KOPT-K1 (cell line): ENCODE results near the gene NDUFB2.
"Not testable (repeated sequence)": the region's sequence is repeated elsewhere in the genome, so short reads cannot be mapped to it uniquely, and the experiment has no call there.

Experiments
- H3K27ac ChIP-seq: fragments of 200-600 bp; sonication (generic); 2 replicates; pipeline ENCODE4 v1.5.1; 2016; ENCODE audit warnings: antibody characterized with exemption, mild to moderate bottlenecking, low read depth, low read length; ENCODE audit not compliant: poor library complexity, severe bottlenecking
- H3K36me3 ChIP-seq: fragments of 200-600 bp; sonication (generic); 2 replicates; pipeline ENCODE4 v1.5.1; 2017; ENCODE audit warnings: antibody characterized with exemption, mild to moderate bottlenecking, low read length, moderate library complexity; ENCODE audit not compliant: insufficient read depth
- H3K9me3 ChIP-seq: fragments of 200-600 bp; sonication (generic); 2 replicates; pipeline ENCODE4 v1.5.1; 2017; ENCODE audit warnings: antibody characterized with exemption, low read length, mild to moderate bottlenecking; ENCODE audit not compliant: insufficient read depth, poor library complexity, severe bottlenecking

NDUFB2 gene

DNA sequence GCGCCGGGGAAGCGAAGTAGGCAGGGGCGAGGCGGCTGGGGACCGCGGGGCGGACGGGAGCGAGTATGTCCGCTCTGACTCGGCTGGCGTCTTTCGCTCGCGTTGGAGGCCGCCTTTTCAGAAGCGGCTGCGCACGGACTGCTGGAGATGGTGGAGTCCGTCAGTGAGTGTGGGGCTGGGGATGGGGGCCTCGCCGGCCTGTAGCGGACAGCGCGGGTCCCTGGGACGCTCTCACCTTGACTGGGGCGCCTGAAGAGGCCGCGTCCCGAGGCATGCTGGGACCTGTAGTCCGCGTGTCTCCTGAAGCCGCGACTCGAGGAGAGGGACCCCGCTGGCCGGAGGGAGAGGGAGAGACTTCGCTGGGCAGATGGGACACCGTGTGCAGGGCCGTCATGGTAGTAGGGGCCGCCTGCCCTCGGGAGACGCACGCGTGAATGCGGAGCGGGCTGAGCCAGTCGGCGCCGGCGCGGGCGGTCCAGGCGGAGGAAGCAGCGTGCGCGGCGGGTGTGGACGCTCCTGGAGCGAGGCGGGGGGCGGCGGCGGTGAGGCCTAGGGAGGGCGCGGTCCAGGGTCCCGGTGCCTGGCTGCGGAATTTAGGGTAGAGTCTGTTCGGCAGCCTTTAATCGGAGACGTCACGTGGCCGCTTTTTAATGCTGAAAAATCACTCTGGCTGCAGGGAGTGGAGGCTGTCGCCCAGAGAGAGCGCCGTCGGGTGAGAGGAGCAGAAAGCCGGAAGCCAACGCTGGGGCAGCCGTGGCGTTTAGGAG is at the start of gene NDUFB2:
TSS of gene NDUFB2 (plus strand) at position 29 of the 767 bp plus-strand sequence. CDS start at position 66, 37 bp downstream.
- no peaks in the 10 kb centered on the region for H3K9me3 ChIP-seq
- peaks cover 29% of the 10 kb centered on the region for H3K36me3 ChIP-seq
- H3K27ac ChIP-seq = peak within 1 kb of the TSS; percentile 77

DNA sequence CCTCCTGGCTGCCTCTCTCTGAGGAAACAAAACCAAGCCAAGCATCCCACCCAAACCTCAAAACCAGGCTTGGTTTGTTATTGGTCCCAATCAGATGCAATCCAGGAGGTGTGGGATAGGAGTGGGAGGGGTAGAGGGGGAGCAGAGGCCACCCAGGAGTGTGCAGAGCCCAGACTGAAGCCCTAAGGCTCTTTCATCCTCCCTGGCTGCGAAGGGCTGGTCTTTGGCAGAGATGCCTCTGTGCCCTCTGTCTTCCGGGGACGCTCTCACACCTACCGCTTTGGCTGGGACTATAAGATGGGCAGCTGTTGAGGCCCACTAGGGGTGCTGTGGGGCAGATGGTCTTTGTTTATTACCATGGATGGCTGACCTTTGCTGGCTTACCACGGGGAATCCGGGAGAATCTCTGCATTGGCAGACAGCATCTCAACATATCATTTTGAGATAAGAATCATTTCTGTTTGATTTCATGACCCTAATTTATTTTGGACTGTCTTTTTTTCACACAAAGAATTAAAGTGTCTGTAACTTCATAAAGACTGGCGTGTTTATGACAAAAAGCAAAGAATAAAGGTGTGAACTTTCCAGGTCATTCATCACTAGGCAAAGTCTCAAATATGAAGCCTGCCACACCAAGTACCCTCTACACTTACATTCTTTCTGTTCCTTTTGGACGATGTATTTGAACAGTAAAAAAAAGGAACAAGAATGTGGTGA is 49.4 kb upstream of the NDUFB2 start:
- Histone ChIP-seq H3K36me3 (no peaks in the 10 kb centered on the region), H3K9me3 (no peaks in the 10 kb centered on the region), H3K27ac (no peak overlapping the region)

DNA sequence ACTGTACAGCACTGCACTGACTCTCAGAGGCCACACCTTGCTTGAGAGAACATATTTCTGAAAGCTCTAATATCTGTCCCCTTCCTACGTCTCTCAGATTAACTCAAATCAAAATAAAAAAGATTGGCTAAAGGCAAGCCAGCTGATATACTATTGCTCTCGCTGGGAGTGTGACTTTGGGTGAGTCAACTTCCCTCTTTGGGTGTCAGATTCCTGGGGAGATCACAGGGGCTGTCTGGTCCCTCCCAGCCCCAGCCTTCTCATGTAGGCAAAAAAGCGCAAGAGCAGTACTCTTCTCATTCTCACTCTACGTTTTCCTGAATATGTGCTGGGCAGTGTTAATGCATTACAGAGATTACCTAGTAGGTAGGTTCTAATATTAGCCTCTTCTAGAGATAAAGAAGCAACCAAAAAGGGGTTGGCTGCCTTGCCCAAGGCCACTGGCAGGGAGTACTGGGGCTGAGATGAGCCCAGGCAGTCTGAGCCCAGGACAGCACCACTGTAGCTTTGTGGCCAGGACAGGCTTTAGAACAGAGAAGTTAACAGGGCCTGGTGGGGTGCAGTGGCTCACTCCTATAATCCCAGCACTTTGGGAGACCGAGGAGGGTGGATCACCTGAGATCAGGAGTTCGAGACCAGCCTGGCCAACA is 46.8 kb upstream of the NDUFB2 start:
- Histone ChIP-seq H3K36me3 (no peaks in the 10 kb centered on the region), H3K27ac (no peak overlapping the region), H3K9me3 (no peaks in the 10 kb centered on the region)

DNA sequence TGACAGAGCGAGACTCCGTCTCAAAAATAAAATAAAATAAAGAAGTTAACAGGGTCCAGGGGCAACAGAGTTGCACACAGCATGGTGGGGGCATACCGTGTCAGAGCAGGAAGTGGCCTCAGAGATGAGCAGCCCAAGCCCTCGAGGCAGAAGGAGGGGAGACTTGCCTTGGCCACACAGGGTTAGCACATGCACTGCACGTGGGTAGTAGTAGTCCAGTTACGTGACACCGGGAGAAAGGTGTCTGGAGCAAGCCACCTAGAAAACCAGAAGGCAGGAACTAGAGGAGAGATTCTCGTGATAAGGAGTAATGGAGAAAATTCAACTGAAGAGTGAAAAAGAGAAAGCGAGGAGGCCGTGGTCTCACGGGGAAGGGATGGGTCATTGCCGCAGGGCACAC is 46.1 kb upstream of the NDUFB2 start:
- Histone ChIP-seq H3K9me3 (no peaks in the 10 kb centered on the region), H3K27ac (no peak overlapping the region), H3K36me3 (no peaks in the 10 kb centered on the region)

DNA sequence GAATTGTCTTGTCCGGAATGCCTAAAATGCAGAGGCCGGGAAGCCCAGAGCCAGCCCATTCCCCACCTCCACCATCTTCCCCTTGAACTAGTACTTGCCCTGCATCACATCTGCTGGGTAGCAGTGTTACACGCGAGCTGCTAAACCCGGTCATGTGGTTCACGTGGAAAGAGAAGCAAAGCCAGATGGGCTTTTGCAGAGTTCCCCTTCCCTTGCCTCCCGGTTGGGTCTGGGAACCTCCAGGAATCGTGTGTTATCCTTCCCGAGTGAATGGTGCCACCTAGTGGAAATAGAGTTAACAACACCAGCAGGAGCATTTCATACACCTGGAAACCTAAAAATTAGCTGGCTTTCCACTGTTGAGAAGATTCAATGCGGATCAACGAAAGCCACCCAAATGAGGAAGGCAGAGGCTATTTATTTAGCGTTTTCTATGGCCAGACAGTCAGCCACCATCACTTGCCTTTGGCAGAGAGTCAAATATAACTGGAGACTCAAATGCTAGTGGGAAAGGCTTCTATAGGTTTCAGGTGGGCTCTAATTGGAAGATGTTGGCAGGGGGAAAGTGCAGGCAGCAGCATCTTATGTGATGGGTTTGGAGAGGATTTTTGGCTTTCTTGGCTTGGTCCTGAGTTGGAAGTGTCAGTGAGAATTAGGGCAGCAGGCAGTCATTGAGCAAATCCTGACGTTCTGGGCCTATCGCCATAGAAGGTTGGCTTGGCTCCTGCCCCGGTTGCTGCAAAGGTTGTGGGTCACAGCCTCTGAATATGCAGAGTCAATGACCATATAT is 43.0 kb upstream of the NDUFB2 start:
- H3K27ac ChIP-seq = no peak overlapping the region
- no peaks in the 10 kb centered on the region for H3K36me3 ChIP-seq
- no peaks in the 10 kb centered on the region for H3K9me3 ChIP-seq

DNA sequence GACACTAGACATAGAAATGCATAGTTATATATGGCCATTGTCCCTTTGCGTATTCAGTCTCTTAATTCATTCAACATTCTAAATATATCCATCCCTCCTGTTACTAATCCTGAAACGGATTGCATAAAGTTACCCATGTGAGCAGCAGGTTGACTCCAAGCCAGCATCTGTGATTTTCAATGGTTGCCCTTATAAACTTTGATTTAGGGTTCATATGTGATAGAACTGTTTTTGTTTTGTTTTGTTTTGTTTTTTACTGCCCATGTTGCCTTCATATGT is 42.5 kb upstream of the NDUFB2 start:
- no peaks in the 10 kb centered on the region for H3K9me3 ChIP-seq
- H3K27ac ChIP-seq = no peak overlapping the region
- no peaks in the 10 kb centered on the region for H3K36me3 ChIP-seq

DNA sequence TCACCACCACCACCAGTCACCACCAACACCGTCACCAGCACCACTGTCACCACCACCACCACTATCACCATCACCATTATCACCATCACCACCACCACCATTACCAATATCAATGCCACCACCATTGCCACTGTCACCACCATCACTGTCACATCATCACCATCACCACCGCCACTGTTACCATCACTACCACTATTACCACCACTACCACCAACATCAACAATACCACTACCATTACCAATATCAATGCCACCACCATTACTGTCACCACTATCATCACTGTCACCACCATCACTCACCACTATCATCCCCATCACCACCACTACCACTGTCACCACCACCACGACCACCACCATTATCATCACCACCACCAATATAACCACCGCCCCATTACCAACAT is 41.8 kb upstream of the NDUFB2 start:
- H3K27ac ChIP-seq = no peak overlapping the region
- H3K36me3 ChIP-seq = no peaks in the 10 kb centered on the region
- no peaks in the 10 kb centered on the region for H3K9me3 ChIP-seq

DNA sequence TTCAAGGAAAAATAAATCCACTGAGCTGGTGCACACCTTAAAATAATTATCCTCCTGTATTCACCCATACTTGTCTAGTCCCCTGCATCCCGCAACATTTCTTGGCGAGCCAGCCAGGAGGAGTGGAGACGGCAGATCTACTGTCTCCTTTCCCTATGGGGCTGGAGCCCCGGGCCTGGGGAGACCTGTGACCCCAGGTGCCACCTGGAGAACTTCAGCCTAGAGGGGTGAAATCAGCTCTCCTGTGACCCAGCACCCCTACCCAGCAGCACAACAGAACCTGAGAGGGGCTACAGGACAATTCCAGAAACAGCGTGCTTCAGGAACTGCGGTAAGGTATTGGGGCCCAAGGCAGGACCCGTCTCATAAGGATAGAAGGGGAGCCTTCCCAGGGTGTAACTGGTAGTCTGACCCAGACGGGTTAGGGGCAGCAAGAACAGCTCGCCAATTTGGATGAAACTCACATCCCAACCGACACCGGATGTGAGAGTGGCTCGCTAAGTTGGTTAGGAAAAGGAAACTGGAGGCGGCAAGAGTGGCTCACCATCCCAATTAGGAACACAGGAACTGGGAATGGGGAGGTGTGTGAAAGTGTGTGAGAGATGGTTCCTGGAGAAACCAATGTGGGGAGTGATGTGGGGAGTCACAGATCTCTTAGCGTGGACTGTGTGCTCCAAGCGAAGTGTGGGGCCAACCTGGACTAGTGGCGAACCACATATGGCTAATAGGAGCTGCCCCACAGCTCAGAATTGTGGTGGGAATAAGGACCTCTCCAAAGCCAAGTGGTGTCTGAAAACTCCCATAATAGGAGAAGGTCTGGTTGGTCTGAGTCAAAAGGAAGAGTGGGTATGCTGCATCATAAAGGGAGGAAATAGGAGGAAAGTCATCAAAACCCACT is 40.7 kb upstream of the NDUFB2 start:
- H3K9me3 ChIP-seq = no peaks in the 10 kb centered on the region
- peak overlapping the region; percentile 61 for H3K27ac ChIP-seq
- no peaks in the 10 kb centered on the region for H3K36me3 ChIP-seq

DNA sequence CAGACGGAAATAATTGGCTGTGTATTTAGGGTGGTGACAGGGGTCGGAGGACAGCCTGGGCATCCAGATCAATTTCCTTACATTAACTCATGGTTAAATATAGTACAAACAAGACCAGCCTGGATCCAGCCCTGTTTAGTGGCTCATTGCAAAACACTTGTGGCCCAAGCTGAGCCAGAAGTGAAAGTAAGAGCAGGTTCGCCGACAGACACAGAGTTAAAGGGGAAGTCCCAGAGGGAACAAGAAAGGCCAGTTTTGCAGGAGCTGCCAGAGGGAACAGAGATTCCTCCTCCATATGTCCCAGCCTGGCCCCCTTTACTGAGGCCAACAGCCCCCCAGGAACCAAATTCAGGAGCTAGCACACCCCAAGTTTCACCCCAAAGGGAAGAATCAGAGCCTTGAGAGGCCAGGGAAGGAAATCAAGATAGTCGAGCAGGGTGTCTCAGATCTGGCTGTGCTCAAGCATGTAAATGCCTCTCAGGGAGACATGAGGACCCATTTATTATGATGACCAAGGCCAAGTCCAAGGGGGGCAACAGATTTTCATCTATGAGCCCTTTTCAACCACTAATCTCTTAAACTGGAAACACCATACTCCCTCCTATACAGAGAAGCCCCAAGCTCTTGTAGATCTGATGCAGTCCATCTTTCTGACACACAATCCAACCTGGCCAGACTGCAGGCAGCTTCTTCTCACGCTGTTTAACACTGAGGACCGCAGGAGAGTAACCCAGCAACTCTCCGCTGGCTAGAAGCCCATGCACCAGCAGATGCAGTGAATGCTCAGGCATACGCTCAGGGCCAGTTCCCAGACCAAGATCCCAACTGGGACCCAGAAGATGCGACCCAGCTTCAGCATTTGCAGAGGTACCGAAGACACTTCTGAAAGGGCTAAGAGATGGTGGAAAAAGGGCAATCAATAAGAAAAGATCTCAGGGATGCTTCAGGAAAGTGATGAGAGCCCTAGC is 39.7 kb upstream of the NDUFB2 start:
- Histone ChIP-seq H3K27ac (peak overlapping the region; percentile 61), H3K36me3 (no peaks in the 10 kb centered on the region), H3K9me3 (no peaks in the 10 kb centered on the region)

DNA sequence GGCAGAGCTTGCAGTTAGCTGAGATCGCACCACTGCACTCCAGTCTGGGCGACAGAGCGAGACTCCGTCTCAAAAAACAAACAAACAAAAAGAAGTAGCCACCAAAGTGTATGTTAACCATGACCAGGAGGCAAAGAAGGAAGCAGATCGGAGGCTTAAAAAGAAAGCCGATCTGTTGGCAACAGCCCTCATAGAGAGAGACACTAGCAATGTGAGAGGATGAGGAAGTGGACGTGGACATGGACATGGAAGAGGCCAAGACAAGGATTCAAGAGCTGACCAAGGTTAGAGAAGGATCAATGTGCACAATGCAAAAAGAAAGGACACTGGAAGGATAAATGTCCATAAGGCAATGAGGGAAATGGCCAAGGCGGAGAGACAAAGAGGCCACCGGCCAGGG is 38.6 kb upstream of the NDUFB2 start:
- Histone ChIP-seq H3K36me3 (no peaks in the 10 kb centered on the region), H3K9me3 (no peaks in the 10 kb centered on the region), H3K27ac (no peak overlapping the region)

DNA sequence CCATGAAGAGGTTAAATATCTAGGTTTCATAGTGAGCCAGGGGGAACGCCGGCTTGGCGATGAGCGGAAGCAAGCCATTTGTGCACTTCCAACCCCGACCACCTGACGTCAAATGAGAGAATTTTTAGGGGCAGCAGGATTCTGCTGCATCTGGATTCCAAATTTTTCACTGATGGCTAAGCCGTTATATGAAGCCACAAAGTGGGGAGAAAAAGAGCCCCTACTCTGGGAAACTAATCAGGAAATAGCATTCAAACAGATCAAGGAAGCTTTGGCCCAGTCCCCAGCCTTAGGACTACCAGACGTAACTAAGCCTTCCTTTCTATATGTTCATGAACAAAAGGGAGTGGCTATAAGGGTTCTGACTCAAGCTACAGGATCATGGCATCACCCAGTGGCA is 36.7 kb upstream of the NDUFB2 start:
- Histone ChIP-seq H3K27ac (no peak overlapping the region), H3K36me3 (no peaks in the 10 kb centered on the region), H3K9me3 (no peaks in the 10 kb centered on the region)

DNA sequence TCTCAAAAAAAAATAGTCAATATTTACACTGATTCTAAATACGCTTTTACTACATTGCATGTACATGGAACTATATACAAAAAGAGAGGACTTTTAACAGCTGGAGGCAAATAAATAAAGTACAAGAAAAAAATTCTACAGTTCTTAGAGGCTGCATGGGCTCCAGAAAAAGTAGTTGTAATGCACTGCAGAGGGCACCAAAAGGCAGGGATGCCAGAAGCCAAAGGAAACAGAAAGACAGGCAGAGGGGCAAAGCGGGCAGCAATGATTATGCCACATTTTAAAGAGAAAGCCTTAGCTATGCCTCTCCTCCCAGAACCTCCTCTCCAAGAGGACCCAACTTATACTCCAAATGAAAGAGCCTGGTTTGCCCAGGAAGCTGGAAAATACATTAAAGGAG is 35.4 kb upstream of the NDUFB2 start:
- H3K9me3 ChIP-seq = no peaks in the 10 kb centered on the region
- no peaks in the 10 kb centered on the region for H3K36me3 ChIP-seq
- H3K27ac ChIP-seq = no peak overlapping the region

DNA sequence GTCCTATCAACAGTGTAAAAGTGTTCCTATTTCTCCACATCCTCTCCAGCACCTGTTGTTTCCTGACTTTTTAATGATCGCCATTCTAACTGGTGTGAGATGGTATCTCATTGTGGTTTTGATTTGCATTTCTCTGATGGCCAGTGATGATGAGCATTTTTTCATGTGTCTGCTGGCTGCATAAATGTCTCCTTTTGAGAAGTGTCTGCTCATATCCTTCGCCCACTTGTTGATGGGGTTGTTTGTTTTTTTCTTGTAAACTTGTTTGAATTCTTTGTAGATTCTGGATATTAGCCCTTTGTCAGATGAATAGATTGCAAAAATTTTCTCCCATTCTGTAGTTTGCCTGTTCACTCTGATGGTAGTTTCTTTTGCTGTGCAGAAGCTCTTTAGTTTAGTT is 33.6 kb upstream of the NDUFB2 start:
- H3K36me3 ChIP-seq, H3K27ac ChIP-seq, H3K9me3 ChIP-seq: not testable (repeated sequence)
